ENCODE results near the gene ZNF276. TPM values are rescaled to one million over a fixed set of nuclear protein-coding genes. Genes with fewer than 3 reads are reported as not detected.
"Not testable (repeated sequence)": the region's sequence is repeated elsewhere in the genome, so short reads cannot be mapped to it uniquely, and the experiment has no call there.

ZNF276 gene
- total RNA-seq, 1 experiment from 2014 or later = 6.9 TPM

- DNase-seq (ENCODE audit: low read depth) = no peak
These were observed 15.2 kb downstream of the ZNF276 start for GRCh38 chr16:89736554-89736953.

DNA sequence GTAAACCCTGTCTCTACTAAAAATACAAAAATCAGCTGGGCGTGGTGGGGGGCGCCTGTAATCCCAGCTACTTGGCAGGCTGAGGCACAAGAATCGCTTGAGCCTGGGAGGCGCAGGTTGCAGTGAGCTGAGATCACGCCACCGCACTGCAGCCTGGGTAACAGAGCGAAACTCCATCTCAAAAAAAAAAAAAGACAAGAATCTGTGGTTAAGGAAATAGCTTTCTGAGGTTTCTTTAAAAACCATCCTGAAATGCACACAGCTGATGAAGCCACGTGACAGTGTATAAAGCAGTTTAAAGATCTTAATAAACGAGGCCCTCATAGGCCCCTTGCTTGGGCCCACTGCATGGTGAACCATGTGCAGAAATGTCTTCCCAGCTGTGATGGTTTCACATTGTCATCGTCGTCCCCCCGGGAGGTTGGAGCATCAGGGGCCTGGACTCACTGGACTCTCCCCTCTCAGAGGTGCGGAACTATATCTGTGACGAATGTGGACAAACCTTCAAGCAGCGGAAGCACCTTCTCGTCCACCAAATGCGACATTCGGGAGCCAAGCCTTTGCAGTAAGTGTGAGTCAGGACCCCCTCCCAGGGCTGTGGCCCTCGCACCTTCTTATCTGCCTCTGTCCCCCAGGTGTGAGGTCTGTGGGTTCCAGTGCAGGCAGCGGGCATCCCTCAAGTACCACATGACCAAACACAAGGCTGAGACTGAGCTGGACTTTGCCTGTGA lies 16.2 kb downstream of the ZNF276 start:
- no peak for DNase-seq (ENCODE audit: low read depth)

DNA sequence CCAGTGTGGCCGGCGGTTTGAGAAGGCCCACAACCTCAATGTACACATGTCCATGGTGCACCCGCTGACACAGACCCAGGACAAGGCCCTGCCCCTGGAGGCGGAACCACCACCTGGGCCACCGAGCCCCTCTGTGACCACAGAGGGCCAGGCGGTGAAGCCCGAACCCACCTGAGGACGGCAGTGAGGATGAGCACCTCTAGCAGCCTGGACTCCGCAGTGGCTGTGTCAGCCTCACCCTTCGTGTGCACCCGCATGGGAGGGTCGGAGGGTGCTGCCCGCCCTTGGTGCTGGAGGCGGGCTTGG lies 16.7 kb downstream of the ZNF276 start:
- no peak for DNase-seq (ENCODE audit: low read depth)

DNA sequence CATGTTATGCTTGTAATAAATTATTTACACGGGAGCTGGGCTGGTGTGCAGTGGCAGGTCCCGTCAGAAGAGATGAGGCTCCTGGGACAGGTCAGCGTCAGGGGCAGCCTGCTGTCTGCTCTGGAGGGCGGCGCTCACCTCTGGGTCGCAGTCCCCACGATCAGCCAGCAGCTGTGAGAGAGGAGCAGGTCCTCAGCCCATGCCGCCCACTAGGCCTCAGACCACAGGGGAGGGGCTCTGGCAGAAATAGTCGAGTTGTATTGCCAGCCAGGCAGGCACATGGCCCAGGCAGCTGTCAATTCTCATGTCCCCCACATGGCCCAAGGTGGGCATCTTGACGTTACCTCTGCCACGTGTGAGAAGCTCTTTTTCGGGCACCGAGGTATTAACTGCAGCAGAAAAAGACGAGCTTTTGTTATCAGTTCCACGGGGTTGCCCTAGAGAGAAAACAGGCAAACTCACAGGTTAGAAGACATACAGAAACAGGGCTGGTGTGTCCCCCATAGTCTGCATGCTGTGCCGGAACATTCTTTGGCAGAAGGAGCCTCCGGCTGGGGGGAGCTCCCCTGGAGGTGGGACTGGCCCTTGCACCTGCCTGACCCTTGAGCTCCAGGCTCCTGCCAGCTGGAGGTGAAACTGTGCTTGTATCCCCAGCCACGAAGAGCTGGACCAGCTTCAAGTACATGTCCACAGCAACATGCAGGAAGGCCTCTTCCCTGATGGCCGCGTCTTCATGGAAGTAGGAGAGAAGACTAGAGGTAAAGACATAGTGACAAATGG lies 17.4 kb downstream of the ZNF276 start:
- DNase-seq (ENCODE audit: low read depth) = no peak

DNA sequence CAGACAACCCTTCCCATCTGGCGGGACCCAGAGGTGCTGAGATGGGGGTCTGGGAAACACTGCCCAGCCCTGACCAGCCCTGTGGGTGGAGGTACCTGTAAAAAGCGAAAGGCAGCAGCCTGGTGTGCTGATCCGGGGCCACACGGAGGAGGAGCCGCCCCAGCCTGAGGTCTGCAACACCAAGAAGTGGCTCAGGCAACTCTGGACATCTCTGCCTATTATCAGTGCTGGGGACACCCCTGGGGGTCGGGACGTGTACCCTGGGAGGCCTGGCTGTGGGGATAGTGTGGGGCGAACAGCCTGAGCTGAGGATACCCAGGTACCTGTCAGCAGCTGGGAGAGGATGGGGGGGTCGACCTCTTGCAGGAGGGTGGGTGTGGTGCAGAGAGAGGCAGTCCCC lies 18.0 kb downstream of the ZNF276 start:
- DNase-seq (ENCODE audit: low read depth) = no peak

DNA sequence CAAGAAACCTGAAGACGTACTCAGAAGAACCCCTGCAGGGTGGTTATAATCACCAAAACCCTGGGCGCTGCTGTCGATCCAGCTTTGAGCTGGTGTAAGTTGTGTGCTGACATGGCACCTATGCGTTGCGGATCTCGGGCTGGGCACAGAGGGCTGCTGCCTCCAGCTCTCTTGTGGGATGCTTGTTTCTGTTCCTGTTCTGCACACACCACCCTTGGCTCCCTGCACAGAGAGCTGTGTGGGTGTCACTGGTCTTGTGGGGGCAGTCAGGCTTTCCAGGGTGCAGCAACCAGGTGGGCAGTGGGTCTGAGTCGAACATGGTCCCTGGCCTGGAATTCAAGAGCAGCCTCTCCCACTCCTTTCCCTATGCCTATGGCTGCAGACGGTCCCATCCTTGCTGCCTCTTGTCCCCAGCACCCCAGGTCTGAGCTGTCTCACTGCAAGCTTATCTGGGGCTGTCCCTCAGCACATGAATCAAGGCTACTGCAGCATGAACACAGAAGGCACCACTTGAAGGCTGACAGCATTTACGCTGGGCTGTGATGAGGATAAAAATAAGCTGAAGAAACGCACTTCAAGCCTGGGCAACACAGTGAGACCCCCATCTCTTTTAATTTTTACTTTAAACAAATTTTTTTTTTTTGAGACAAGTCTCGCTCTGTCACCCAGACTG lies 20.1 kb downstream of the ZNF276 start:
- DNase-seq (ENCODE audit: low read depth) = no peak

- no peak for DNase-seq (ENCODE audit: low read depth)
These were observed 21.6 kb downstream of the ZNF276 start for GRCh38 chr16:89742948-89743347.

- no peak for DNase-seq (ENCODE audit: low read depth)
These were observed 23.5 kb downstream of the ZNF276 start for GRCh38 chr16:89744813-89745212.

- no peak for DNase-seq (ENCODE audit: low read depth)
These were observed 24.7 kb downstream of the ZNF276 start for GRCh38 chr16:89746043-89746442.

- DNase-seq (ENCODE audit: low read depth) = no peak
These were observed 26.7 kb downstream of the ZNF276 start for GRCh38 chr16:89748076-89748475.

GRCh38 chr16:89748921-89749320 lies 27.6 kb downstream of the ZNF276 start:
- DNase-seq (ENCODE audit: low read depth) = no peak

DNA sequence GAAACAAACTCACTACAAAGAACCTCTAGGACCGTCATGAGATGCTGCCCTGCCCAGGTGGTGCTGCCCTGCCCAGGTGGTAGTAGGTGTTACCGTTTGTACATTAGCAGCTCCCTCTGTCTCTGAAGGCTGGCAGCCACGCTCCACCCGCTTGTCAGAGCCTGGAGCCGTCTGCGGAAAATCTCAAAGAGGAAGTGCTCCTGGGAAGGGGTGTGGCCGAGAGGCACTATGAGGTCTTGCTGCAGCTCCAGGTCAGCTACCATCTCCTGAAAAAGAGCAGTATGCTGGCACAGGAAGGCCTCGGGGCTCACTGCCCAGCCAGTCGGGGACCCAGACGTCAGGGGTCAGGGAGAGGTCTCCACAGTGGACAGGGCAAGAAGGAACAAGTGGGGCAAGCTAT lies 28.3 kb downstream of the ZNF276 start:
- no peak for DNase-seq (ENCODE audit: low read depth)

GRCh38 chr16:89759746-89760340 lies 38.5 kb downstream of the ZNF276 start:
- DNase-seq (ENCODE audit: low read depth) = no peak

GRCh38 chr16:89761304-89761922 lies 40.1 kb downstream of the ZNF276 start:
- DNase-seq (ENCODE audit: low read depth) = no peak

GRCh38 chr16:89764711-89765201 lies 43.4 kb downstream of the ZNF276 start:
- no peak for DNase-seq (ENCODE audit: low read depth)

DNA sequence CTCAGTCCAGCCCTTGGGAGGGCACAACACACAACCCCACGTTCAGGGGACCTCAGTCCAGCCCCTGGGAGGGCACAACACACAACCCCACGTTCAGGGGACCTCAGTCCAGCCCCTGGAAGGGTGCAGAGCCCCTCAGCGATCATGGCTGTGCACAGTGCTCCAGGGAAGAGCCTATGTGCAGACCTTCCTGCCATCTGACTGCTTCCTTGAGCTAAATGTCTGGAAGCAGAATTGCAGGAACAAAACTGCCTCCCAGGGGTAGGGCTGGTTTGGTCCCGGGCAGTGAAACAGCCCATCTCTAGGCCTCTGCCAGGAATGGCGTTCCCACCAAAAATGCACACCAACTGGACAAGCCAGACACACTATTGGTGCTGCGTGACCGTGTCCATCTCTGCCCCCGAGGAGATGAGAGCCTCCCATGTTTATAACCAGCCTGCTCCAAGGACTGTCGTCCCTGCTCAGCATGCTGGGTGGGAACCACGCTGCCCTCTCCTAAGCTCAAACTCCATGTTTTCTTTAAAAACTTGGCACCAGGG lies 44.0 kb downstream of the ZNF276 start:
- DNase-seq (ENCODE audit: low read depth) = no peak

DNA sequence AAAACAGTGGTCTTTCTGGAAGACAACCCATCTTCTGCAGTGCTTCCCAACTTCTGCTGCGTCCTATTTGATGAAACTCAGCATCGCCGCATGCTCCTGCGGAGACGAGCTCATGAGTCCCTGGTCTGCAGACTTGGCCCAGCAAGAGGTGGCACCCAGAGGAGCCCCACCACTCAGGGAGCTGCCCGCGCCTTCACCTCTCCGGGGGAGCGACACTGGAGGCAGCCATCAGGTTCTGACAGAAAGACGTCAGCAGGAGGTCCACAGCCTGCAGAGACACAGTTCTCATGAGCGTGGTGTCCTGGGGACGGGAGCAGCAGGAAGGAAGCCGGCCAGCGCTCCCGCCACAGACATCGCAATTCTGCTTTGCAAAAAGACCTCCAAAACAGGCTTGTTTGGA lies 49.0 kb downstream of the ZNF276 start:
- no peak for DNase-seq (ENCODE audit: low read depth)

DNA sequence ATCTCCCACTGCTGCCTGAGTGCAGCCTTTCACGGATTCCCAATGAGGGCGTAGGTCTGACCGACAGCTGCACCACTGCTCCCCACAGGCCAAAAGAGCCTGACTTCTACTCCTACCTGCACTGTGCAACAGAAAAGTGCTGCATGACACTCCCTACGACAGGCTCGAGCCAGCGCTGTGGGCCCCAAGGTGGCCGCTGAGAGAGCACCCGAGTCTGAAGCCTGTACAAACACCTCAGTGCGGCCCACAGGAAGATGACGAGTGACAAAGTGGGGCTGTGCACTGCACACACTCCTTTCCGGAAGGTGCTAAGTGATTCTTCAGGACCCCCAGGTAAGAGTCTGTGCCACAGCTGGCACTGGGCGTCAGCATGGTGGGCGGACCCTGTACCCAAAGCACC lies 53.9 kb downstream of the ZNF276 start:
- DNase-seq (ENCODE audit: low read depth) = no peak

- DNase-seq (ENCODE audit: low read depth) = not testable (repeated sequence)
These were observed 56.9 kb downstream of the ZNF276 start for GRCh38 chr16:89778211-89778610.

DNA sequence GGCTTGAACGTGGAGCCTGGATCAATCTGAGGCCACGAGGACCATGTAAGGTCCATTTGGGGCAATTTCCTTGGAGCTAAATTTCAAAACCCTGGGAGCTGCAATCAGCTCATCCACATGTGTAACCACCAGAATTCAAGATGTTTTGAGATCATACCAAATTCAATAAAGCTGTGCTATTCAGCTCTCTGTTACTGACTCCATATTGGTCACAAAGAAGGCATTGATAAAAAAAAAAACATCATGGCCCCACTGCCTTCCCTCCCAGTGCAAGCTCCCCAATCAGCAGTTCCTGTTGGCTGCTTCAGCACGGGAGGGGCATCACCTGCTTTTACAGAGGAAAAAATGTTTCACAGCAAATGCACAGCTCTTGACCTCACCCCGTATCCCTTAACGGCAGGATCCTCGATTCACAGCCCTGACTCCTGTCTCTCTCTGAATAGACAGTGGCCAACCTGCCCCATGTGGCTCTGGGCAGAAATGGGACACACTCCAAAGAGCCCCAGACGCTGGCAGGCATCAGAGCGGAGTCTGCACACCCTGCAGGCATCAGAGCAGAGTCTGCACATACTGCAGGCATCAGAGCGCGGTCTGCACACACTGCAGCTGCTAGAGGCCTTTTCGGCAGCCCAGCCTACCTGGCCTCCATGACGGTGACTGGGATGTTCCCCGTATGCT lies 58.0 kb downstream of the ZNF276 start:
- no peak for DNase-seq (ENCODE audit: low read depth)

GRCh38 chr16:89779909-89780305 lies 58.6 kb downstream of the ZNF276 start:
- DNase-seq (ENCODE audit: low read depth) = no peak
